Measurements from ENCODE around the gene SHC3.

DNA sequence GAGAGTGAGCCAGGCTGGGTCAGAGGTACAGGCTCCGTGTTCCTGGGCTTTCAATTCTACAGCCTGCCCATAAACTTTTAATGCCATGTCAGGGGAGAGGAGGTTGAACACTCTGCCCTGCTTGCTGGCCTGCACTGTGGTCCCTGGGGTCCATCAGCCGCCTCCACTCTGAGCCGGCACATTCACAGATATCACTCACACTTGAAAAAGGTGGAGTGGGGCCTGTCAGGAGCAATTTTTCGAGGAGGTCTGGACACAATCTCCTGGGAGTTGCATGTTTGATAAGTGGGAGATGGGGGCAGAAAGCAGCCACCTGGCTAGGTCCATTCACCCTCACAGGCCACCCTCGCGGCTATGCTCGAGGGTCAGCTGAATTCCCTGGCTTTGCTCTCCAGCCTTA is 164.5 kb downstream of the SHC3 start:
- TF ChIP-seq, protein P1, sequence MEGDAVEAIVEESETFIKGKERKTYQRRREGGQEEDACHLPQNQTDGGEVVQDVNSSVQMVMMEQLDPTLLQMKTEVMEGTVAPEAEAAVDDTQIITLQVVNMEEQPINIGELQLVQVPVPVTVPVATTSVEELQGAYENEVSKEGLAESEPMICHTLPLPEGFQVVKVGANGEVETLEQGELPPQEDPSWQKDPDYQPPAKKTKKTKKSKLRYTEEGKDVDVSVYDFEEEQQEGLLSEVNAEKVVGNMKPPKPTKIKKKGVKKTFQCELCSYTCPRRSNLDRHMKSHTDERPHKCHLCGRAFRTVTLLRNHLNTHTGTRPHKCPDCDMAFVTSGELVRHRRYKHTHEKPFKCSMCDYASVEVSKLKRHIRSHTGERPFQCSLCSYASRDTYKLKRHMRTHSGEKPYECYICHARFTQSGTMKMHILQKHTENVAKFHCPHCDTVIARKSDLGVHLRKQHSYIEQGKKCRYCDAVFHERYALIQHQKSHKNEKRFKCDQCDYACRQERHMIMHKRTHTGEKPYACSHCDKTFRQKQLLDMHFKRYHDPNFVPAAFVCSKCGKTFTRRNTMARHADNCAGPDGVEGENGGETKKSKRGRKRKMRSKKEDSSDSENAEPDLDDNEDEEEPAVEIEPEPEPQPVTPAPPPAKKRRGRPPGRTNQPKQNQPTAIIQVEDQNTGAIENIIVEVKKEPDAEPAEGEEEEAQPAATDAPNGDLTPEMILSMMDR (IDR thresholded peaks at IDR 0.05) = no peak
- TF ChIP-seq POLR2AphosphoS5 (IDR thresholded peaks at IDR 0.05) = no peak

Measured in stomach (tissue), 4 donors.